Right atrium auricular region (tissue), 2 donors: ENCODE data around the gene SAYSD1. TPM values are rescaled to one million over a fixed set of nuclear protein-coding genes. Genes with fewer than 3 reads are reported as not detected.
"Not testable (repeated sequence)": the region's sequence is repeated elsewhere in the genome, so short reads cannot be mapped to it uniquely, and the experiment has no call there.

ENCODE experiments used
- DNase-seq: peaks from one replicate; pipeline ENCODE4 v3.0.0-alpha.2; 2019; ENCODE audit warnings: low spot score
- H3K27ac ChIP-seq, 2 donors: fragments of 200-600 bp; sonication (generic); 1 replicate in 1 of 2; 2 replicates in 1 of 2; pipeline ENCODE4 v1.5.1; 2016 to 2019
- H3K27me3 ChIP-seq, 2 donors: fragments of 200-600 bp; sonication (generic); one replicate each; pipeline versions ENCODE4 v1.5.1 to v1.6.0; 2017 to 2019
- H3K36me3 ChIP-seq: fragments of 200-600 bp; sonication (generic); one replicate; pipeline ENCODE4 v1.5.1; 2016
- H3K4me1 ChIP-seq, 2 donors: fragments of 200-600 bp; sonication (generic); one replicate each; pipeline versions ENCODE4 v1.5.1 to v1.6.0; 2017 to 2019
- H3K4me3 ChIP-seq, 2 donors: fragments of 200-600 bp; sonication (generic); 1 replicate in 1 of 2; 2 replicates in 1 of 2; pipeline ENCODE4 v1.5.1; 2017 to 2019; ENCODE audit warnings: mild to moderate bottlenecking in 1 of 2, moderate library complexity in 1 of 2
- H3K9me3 ChIP-seq, 2 donors: fragments of 200-600 bp; sonication (generic); one replicate each; pipeline ENCODE4 v1.5.1; 2019
- total RNA-seq, 2 donors: library from RNA; depleted of rRNA; stranded (reverse); fragments of >200 nt; gene quantifications; one replicate each; pipeline ENCODE4 v1.1.0, GENCODE V29; 2016
- TF ChIP-seq, protein P1 (sequence below), 2 donors: fragments of 200-600 bp; sonication (generic); IDR thresholded peaks; one replicate each; pipeline ENCODE4 v1.5.1; 2019; ENCODE audit warnings: antibody characterized with exemption in 2 of 2

SAYSD1 gene
- total RNA-seq, 2 donors from 2014 or later, result 10.3 to 10.5 TPM

DNA sequence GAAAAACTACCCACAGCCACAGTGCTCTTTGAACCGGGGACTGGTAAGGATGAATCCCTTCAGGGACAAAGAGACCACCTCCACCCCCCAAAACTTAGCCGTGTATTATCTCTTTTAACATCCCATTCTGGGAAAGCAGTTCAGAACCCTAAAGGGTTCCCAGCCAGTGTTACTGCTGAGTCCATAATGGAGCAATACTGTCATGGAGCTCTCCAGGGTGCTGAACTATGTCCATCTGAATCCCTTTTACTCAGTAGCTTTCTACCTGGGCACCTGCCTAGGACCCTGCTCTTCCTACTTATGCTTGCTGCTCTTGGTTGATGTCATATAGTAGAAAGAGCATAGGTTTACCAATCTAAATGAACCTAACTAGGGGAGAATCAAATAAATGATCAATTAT, 22.3 kb upstream of the SAYSD1 start:
- H3K4me1 ChIP-seq, result no peaks in the 10 kb centered on the region
- TF ChIP-seq, protein P1, sequence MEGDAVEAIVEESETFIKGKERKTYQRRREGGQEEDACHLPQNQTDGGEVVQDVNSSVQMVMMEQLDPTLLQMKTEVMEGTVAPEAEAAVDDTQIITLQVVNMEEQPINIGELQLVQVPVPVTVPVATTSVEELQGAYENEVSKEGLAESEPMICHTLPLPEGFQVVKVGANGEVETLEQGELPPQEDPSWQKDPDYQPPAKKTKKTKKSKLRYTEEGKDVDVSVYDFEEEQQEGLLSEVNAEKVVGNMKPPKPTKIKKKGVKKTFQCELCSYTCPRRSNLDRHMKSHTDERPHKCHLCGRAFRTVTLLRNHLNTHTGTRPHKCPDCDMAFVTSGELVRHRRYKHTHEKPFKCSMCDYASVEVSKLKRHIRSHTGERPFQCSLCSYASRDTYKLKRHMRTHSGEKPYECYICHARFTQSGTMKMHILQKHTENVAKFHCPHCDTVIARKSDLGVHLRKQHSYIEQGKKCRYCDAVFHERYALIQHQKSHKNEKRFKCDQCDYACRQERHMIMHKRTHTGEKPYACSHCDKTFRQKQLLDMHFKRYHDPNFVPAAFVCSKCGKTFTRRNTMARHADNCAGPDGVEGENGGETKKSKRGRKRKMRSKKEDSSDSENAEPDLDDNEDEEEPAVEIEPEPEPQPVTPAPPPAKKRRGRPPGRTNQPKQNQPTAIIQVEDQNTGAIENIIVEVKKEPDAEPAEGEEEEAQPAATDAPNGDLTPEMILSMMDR (IDR thresholded peaks at IDR 0.05), result no peak
- no peaks in the 10 kb centered on the region for H3K27me3 ChIP-seq
- no peak overlapping the region for H3K4me3 ChIP-seq
- H3K36me3 ChIP-seq, result no peaks in the 10 kb centered on the region
- no peak overlapping the region for H3K27ac ChIP-seq
- peaks cover 0 to 12% of the 10 kb centered on the region in 2 donors for H3K9me3 ChIP-seq
- no peak for DNase-seq

DNA sequence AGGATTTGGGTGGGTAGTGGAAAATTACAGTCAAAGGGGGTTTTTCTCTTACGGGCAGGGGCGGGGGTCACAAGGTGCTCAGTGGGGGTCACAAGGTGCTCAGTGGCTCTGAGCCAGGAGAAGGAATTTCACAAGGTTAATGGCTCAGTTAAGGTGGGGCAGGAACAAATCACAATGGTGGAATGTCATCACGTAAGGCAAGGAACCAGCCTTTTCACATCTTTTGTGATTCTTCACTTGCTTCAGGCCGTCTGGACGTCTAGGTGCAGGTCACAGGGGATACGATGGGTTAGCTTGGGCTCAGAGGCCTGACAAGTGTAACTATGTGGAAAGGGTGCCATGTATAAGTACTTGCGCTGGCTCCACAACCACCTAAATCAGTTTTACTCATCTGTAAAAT, 21.2 kb upstream of the SAYSD1 start:
- H3K36me3 ChIP-seq, H3K4me3 ChIP-seq, H3K4me1 ChIP-seq, DNase-seq, H3K27me3 ChIP-seq, H3K27ac ChIP-seq: not testable (repeated sequence)
- H3K9me3 ChIP-seq, result peaks cover 0 to 12% of the 10 kb centered on the region in 2 donors

DNA sequence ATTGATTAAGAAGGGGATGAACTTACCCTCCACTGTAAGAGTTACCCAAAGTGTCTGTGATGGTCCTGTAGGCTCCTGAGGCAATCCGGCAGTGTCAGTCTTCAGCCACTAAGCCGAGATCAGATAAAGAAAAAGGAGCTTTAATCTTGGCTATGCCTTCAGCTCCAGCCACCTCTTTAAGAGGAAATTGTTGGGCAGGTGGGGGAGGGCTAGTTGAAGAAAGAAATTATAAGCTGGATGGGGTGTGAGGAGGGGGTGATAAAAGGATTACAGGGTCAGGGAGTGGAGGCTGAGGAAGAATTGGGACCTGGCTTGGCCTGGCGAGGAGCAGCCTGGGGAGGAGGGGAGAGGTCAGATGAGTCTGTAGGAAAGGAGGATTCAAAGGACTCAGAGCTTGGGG, 19.8 kb upstream of the SAYSD1 start:
- not testable (repeated sequence) for DNase-seq, H3K27me3 ChIP-seq, H3K4me1 ChIP-seq, H3K36me3 ChIP-seq, H3K27ac ChIP-seq, H3K4me3 ChIP-seq
- H3K9me3 ChIP-seq, result peaks cover 0 to 12% of the 10 kb centered on the region in 2 donors

DNA sequence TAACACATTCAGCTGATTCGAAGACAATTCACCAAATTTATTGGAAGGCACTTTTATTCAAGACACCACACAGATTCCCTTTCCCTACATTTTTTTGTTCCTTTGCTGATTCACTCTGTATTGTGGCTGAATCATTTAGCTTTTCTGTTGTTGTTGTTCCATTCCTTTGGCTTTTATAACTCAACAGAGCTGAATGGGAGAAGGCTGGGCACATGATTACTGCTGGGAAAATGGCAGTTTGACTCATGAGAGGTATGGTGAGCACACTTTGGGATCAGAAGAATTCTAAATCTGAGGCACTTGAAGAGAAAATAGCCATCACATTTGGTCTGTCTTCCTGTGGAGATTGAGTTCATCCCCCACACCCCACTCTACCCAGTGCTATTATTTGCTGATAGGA, 15.7 kb upstream of the SAYSD1 start:
- no peak for DNase-seq
- H3K27me3 ChIP-seq, result no peaks in the 10 kb centered on the region
- no peaks in the 10 kb centered on the region for H3K36me3 ChIP-seq
- TF ChIP-seq, protein P1 (IDR thresholded peaks at IDR 0.05), result no peak
- no peaks in the 10 kb centered on the region for H3K4me1 ChIP-seq
- H3K27ac ChIP-seq, result no peak overlapping the region
- no peak overlapping the region for H3K4me3 ChIP-seq
- H3K9me3 ChIP-seq, result no peaks in the 10 kb centered on the region

DNA sequence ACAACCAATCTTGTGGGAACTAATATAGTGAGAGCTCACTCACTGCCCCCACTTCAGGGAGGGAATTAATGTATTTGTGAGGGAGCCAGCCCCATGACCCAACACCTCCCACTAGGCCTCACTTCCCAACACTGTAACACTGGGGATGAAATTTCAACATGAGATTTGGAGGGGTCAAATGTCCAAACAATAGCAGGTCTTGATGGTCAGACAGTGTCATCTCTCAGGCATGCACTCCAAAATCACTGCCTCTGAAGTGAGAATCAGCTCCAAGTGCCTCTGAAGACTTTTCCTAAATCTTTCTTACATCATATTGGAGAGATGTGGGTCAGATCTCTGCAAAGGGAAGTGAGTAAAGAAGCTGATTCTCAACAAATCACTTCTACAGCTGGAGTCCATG, 13.8 kb upstream of the SAYSD1 start:
- Histone ChIP-seq H3K4me3 (no peak overlapping the region), H3K9me3 (no peaks in the 10 kb centered on the region), H3K27ac (no peak overlapping the region), H3K4me1 (no peaks in the 10 kb centered on the region), H3K27me3 (no peaks in the 10 kb centered on the region), H3K36me3 (no peaks in the 10 kb centered on the region)
- no peak for DNase-seq
- TF ChIP-seq, protein P1 (IDR thresholded peaks at IDR 0.05), result no peak

DNA sequence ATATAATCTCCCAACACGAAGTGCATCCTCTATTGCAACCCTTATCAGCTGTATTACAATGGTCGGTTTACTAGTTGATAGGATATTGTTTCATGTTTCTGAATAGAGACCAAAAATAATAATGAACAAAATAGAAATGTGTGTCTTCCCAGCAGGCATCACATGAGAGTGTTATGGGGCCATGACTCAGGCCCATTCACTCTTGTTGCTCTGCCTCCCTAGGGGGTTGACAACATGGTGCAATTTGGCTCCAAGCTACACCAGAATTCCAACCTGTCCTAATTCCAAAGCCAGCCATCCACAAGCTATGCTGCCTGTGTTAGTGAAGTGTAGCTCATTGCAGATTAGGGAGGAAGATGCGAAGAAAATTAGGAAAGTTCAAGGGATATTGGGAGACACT, 13.1 kb upstream of the SAYSD1 start:
- no peak overlapping the region for H3K27ac ChIP-seq
- no peaks in the 10 kb centered on the region for H3K4me1 ChIP-seq
- H3K36me3 ChIP-seq, result no peaks in the 10 kb centered on the region
- no peak for DNase-seq
- no peaks in the 10 kb centered on the region for H3K9me3 ChIP-seq
- no peaks in the 10 kb centered on the region for H3K27me3 ChIP-seq
- H3K4me3 ChIP-seq, result no peak overlapping the region
- TF ChIP-seq, protein P1 (IDR thresholded peaks at IDR 0.05), result no peak

DNA sequence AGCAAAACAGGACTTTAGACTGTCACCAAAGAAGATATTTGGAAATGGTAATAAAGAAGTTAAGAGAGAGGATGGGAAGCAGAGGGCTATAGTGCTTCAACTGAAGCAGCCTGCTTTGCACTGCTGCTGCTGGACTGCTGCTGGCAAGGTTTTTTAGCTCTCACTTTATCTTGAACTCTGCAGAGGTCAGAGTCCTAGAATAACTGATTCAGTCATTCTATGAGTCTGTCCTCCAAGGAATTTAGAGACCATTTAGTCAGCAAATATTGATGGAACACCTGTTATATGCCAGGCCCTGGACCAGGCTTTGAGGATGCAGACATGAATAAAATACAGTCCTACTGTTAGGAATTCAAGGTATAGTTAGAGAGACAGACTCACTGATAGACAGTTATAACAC, 9.1 kb upstream of the SAYSD1 start:
- Histone ChIP-seq H3K27ac (no peak overlapping the region), H3K4me3 (no peak overlapping the region), H3K36me3 (no peaks in the 10 kb centered on the region), H3K27me3 (no peaks in the 10 kb centered on the region), H3K4me1 (no peaks in the 10 kb centered on the region), H3K9me3 (no peaks in the 10 kb centered on the region)
- no peak for DNase-seq
- TF ChIP-seq, protein P1 (IDR thresholded peaks at IDR 0.05), result no peak
